HuH-7 (cell line): ENCODE measurements around the gene HNRNPD.
"Not testable (repeated sequence)": the region's sequence is repeated elsewhere in the genome, so short reads cannot be mapped to it uniquely, and the experiment has no call there.

Experiments
- DNase-seq: peaks from one replicate; pipeline ENCODE4 v3.0.0; 2011; ENCODE audit warnings: low spot score

HNRNPD gene

GRCh38 chr4:82372517-82373485, 990 bp downstream of the HNRNPD start:
- peak; percentile 62 for DNase-seq

- no peak for DNase-seq
Observed at GRCh38 chr4:82371497-82371896, 2.3 kb downstream of the HNRNPD start.

GRCh38 chr4:82367438-82368097, 6.2 kb downstream of the HNRNPD start:
- DNase-seq: no peak

GRCh38 chr4:82366431-82366830, 7.4 kb downstream of the HNRNPD start:
- DNase-seq: not testable (repeated sequence)

GRCh38 chr4:82363896-82364487, 9.8 kb downstream of the HNRNPD start:
- no peak for DNase-seq

- DNase-seq: no peak
Observed at GRCh38 chr4:82362565-82362964, 11.2 kb downstream of the HNRNPD start.

- DNase-seq: no peak
Observed at GRCh38 chr4:82360298-82361177, 13.3 kb downstream of the HNRNPD start.

GRCh38 chr4:82358847-82359246, 14.9 kb downstream of the HNRNPD start:
- DNase-seq: no peak

GRCh38 chr4:82357640-82358039, 16.2 kb downstream of the HNRNPD start:
- no peak for DNase-seq

GRCh38 chr4:82354788-82355187, 19.0 kb downstream of the HNRNPD start:
- no peak for DNase-seq

GRCh38 chr4:82352825-82353366, 20.9 kb downstream of the HNRNPD start:
- DNase-seq: no peak

GRCh38 chr4:82352118-82352824, 21.5 kb downstream of the HNRNPD start:
- DNase-seq: no peak

- DNase-seq: no peak
Observed at GRCh38 chr4:82346126-82346525, 27.7 kb downstream of the HNRNPD start.

GRCh38 chr4:82335043-82335442, 38.7 kb downstream of the HNRNPD start:
- no peak for DNase-seq

GRCh38 chr4:82333641-82334040, 40.1 kb downstream of the HNRNPD start:
- DNase-seq: not testable (repeated sequence)

- no peak for DNase-seq
Observed at GRCh38 chr4:82331814-82332213, 42.0 kb downstream of the HNRNPD start.

- no peak for DNase-seq
Observed at GRCh38 chr4:82320351-82320750, 53.4 kb downstream of the HNRNPD start.

- DNase-seq: not testable (repeated sequence)
Observed at GRCh38 chr4:82303063-82303462, 70.7 kb downstream of the HNRNPD start.
